IMR-90 (cell line): ENCODE data around the gene GSDMA. TPM values are rescaled to one million over a fixed set of nuclear protein-coding genes. Genes with fewer than 3 reads are reported as not detected.

Source experiments
- MXI1 ChIP-seq: IDR thresholded peaks from 2 replicates; pipeline ENCODE4 v1.6.1; 2012; ENCODE audit warnings: low read depth, mild to moderate bottlenecking, low read length, moderate library complexity, borderline replicate concordance
- SMC3 ChIP-seq: fragments of 150-350 bp; IDR thresholded peaks from 2 replicates; pipeline ENCODE4 v1.6.1; 2016; ENCODE audit warnings: low read depth, mild to moderate bottlenecking, antibody characterized with exemption, low read length, moderate library complexity
- USF2 ChIP-seq: fragments of 150-350 bp; IDR thresholded peaks from 2 replicates; pipeline ENCODE4 v1.6.1; 2017; ENCODE audit warnings: mild to moderate bottlenecking, antibody characterized with exemption, low read length, low read depth
- polyA plus RNA-seq, 3 experiments: library from polyadenylated mRNA; depleted of rRNA; stranded (reverse); fragments of >200 nt; gene quantifications; 2 replicates each; pipeline ENCODE4 v1.2.3, GENCODE V29; 2012; ENCODE audit warnings: low replicate concordance in 1 of 3
- total RNA-seq: library from RNA; depleted of rRNA; stranded (reverse); fragments of >200 nt; gene quantifications from 2 replicates; pipeline ENCODE4 v1.2.3, GENCODE V29; 2012

The GSDMA gene
- total and polyA plus RNA-seq, 2 of the 4 experiments (the other 2 are of a cell fraction): not detected

- TF ChIP-seq USF2 (no peak), SMC3 (peak; percentile 32), MXI1 (no peak)
Observed at GRCh38 chr17:39939588-39940419, 23.0 kb upstream of the GSDMA start (continued).
